ENCODE data around the gene SRGAP1.

The SRGAP1 gene

GRCh38 chr12:63934936-63935335 is 90.4 kb downstream of the SRGAP1 start:
- no peak for DNase-seq (ENCODE audit: low read depth in 1 of 2, low spot score in 1 of 2)

DNA sequence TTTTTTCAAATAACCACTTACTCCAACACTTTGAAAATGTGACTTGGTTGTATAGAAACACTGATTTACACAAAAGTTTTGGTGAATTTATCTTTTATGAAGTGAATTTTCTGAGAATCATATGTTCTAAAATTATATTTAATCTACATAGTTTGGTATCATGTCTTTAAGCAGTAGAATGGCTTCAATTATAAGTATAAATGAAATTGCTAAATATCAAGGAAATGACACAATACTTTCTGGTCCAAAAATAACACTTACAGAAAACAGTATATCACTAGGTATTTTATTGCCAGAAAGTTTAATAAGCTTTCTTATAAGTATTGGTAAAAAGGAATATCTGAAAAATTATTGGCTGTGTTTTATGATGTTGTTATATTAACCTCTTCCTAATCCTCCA is 90.9 kb downstream of the SRGAP1 start:
- DNase-seq (ENCODE audit: low read depth in 1 of 2, low spot score in 1 of 2) = no peak

DNA sequence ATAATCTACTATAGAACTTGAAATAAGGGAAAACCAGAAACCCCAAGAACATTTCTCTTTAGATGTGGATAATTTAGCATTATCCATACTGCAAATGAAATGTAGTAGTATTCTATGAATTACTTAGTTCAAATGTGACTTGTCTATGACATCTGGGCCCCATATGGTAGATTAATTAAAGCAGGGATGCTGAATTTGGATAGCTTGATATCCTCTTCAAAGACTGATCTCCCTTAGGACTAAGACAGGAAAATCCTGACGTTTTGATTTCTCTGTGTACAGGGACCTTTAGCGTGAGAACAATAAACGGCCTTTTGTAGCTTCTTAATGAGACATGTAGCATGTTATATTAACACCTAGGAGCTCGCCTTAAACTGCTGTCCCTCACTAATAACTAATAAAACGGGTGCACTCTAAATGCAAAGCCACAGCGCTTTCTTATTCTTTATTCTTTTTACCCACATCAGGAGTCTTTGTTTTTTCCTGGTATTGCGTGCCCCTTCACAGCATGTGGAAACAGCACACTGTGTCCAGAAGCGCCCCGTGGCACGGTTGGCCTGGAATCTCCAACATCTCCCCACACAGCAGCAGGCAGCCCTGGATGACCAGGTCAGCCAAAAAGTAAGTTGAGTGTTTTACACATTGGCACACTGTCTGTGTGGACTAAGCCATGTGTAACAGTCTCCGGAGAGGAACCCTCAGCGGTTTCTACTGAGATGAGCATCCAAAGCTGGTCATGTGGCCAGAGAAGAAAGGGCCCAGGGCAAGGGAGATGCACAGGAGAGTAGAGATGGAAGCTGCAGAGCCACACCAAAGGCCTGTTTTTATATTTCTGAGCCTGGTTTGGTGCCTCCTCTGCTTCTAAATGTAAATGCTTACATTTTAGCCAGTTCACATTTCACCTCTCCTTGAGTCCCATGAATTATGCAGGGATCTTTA is 93.1 kb downstream of the SRGAP1 start:
- DNase-seq (ENCODE audit: low read depth in 1 of 2, low spot score in 1 of 2) = no peak

DNA sequence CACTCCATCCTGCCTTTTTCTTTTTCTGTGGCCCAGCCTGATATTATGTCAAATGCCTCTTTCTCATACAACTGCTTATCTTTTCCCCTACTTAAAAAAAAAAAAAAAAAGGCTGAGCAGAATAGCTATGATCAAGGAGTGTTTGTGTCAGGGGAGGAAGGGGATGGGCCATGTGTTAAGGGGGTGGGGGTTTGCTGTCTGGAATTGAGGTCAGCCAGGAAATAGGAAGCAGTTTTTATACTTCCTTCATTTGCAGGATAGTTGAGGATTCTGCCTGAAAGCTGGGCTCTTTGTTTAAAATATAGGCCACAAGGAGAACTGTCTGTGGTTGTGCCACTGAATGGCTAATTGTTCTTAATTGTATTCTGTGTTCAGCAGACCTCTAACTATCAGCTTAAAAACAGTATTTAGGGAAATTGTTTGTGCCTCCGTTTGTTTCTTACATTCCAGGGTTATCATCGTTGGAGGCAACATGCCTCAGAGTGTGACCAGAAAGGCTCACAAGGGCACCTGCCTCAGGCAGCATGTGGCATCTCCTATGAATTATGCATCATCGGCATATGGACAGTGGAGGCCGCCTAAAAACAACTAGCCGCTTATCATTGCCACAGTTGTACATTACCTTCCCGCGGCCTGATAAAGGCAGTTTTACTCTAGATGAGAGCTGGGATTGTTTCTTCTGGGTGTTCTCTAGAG is 96.0 kb downstream of the SRGAP1 start:
- no peak for DNase-seq (ENCODE audit: low read depth in 1 of 2, low spot score in 1 of 2)

DNA sequence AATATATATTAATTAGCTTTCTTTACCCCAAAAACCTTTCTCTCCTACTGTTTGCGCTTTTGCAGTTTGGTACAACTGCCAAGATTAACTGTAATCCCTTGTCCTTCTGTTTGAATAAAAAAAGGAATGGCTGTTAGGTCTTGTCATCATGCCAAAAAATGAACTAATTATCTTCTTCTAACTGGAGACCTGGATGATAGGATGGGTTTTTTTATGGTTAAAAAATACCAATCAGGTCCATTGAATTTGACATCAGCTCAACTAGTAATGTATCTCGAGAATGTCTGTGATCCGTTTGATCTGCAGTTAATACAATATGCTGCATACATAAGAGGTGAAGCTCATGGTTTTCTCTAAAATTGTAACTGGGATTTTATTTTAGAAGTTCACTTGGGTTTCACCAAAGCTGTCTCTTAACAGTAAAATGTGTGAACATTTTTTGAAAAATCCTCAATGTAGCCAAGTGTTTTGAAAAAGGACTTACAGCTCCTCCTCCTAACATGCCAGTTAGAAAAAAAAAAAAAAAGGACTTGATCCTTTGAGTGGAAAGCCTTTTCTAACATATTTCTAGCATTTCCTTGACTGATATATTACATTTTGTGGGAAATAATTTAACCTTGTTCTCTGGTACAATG is 96.8 kb downstream of the SRGAP1 start:
- no peak for DNase-seq (ENCODE audit: low read depth in 1 of 2, low spot score in 1 of 2)

- no peak for DNase-seq (ENCODE audit: low read depth in 1 of 2, low spot score in 1 of 2)
These were observed 97.4 kb downstream of the SRGAP1 start for GRCh38 chr12:63941879-63942278.

- no peak for DNase-seq (ENCODE audit: low read depth in 1 of 2, low spot score in 1 of 2)
These were observed 98.2 kb downstream of the SRGAP1 start for GRCh38 chr12:63942464-63943241.

GRCh38 chr12:63944034-63944579 is 99.6 kb downstream of the SRGAP1 start:
- DNase-seq (ENCODE audit: low read depth in 1 of 2, low spot score in 1 of 2) = no peak

DNA sequence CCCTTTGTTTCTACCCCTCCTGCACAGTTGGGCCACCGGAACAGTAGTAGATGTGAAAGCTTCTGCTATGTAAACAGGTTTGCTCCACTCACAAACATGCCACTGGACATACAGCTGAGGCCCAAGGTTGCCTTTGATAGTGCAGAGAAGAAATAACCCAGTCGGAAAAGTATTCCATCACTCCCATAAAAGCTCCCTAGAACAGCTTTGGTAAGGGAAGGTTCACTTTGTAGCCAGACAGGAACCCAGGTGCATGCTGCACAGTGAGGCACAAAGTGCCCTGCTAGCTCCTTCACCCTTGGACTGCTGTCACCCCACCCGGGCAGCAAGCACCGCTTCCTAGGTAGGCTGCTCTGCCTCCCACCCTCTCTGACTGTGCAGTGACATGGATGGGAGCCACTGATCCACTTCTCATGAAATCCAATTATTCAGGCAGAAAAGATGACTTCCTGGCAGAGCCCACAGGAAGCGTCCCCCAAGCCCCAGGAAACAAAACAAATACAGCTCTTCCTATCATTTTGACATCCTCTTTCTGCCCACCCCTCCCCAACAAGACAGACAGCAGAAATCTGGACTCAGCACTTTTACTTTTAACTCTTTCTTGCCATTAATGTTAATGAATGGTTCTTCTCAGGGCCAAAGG is 100.2 kb downstream of the SRGAP1 start:
- no peak for DNase-seq (ENCODE audit: low read depth in 1 of 2, low spot score in 1 of 2)

DNA sequence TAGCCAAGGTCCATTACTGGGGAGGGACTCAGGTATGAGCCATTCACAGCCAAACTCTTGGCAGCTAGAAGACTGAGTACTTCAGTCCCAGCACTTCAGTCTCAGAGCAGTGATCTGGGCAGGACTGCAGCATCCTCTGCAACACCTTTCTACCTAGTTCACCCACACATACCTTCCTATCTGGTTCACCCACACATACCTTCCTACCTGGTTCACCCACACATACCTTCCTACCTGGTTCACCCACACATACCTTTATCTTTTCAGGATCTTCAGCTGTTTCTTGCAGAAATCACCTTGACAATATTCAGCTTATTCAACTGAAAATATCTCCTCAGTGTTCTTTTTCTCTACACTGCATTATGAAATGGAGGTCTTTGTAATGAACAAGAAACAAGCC is 101.3 kb downstream of the SRGAP1 start:
- DNase-seq (ENCODE audit: low read depth in 1 of 2, low spot score in 1 of 2) = no peak

DNA sequence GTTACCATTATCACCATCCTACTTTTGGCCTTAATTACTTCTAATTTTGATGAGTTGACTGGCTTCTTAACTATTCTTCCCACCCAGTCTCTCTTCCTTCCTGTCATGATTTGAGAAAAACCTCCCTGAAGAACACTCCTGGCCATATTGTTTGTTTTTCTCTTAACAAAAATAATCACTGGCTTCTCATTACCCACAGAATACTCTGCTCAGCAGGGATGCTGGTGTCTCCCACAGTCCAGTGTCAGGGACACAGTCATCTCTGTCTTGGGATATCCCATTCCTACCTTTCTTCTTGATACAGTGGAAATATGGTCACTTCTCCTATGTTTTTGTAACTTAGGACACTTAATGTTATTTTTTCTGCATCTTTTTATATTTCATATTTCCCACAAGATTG is 103.7 kb downstream of the SRGAP1 start:
- no peak for DNase-seq (ENCODE audit: low read depth in 1 of 2, low spot score in 1 of 2)

DNA sequence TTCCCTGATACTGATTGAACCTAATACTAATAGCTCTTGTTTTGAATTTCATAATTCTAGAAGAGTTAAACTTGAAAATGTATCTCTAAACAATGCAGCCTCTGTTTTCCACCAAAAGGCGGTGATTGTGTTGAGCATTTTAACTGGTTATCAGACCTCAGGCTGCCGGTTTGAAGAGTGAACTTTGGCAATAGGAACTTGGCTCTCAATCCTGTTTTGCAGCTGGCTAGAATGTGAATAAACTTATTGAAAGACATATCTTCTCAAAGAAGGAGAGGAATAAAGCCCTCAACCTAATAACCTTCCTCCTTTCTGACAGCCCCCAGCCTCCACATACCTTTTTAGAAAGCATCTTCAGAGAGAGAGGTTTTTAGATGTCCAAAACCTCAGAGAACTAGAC is 105.4 kb downstream of the SRGAP1 start:
- DNase-seq (ENCODE audit: low read depth in 1 of 2, low spot score in 1 of 2) = no peak

GRCh38 chr12:63952995-63953394 is 108.5 kb downstream of the SRGAP1 start:
- DNase-seq (ENCODE audit: low read depth in 1 of 2, low spot score in 1 of 2) = no peak

DNA sequence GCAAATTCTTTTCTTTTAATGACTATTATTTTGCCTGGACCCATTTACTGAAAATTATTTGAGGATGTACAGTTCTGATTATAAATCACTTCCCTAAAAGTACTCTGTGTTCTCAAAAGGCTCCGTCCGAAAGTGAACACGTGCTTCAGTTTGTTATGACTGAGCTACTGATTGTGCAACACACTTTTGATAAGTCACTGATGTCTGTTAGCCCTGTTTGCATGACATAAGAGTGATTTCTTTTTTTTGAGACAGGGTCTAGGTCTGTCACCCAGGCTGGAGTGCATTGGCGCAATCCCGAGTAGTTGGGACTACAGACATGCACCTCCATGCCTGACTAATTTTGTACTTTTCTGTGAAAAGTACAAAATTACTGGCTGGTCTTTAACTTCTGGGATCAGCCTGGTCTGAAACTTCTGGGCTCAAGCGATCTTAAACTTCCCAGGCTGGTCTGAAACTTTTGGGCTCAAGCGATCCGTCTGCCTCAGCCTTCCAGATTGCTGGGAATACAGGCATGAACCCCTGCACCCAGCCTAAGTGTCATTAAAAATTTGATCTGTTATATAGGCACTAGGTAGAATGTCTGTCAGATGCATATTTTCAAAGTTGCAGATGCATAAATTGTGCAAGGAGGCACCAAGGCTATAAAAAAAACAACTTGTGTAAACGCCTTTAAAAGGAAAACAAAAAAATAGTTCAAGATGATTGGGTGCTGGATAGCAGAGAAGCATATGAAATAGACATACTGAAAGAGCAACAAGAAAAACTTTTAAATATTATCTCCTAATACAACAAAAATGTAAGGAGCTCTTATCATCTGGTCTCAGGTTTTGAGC is 111.5 kb downstream of the SRGAP1 start:
- no peak for DNase-seq (ENCODE audit: low read depth in 1 of 2, low spot score in 1 of 2)

DNA sequence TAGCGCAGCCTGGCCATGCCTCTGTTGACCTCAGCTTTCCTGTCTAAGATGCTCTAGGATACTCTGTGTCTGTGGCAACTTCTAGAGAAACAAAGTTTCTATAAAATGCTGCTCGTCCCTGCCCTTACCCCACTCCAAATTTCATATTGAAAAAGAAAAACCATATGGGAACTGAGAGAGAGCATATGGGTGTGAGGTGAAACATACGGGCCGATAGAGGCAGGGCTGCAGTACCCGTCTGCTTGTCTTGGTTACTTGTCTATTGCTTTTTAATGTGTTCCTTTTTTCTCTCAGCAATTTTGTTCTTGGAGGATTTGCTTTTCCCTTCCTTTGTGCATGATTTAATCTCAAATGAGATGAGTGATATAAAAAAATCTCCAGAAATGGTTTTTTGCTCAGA is 113.0 kb downstream of the SRGAP1 start:
- DNase-seq (ENCODE audit: low read depth in 1 of 2, low spot score in 1 of 2) = no peak

- DNase-seq (ENCODE audit: low read depth in 1 of 2, low spot score in 1 of 2) = no peak
These were observed 114.5 kb downstream of the SRGAP1 start for GRCh38 chr12:63958876-63959580.

DNA sequence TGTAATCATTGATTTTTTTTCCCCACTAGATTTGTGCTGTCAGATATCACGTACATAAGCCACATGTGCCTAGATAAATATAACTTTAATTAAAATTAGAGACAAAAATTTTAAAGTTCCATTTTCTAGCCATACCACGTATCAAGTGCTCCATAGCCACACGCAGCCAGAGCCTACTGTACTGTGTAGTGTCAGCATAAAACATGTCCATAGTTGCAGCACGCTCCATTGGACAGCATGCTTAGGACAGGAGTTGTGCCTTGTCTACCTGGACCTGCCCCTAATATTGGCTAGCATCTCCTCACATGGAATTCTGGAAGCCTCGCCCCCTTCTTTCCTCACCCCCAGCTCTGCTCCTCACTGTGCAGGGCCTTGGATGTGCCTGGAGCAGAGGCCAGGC is 116.5 kb downstream of the SRGAP1 start:
- no peak for DNase-seq (ENCODE audit: low read depth in 1 of 2, low spot score in 1 of 2)

GRCh38 chr12:63961543-63961942 is 117.0 kb downstream of the SRGAP1 start:
- DNase-seq (ENCODE audit: low read depth in 1 of 2, low spot score in 1 of 2) = no peak

DNA sequence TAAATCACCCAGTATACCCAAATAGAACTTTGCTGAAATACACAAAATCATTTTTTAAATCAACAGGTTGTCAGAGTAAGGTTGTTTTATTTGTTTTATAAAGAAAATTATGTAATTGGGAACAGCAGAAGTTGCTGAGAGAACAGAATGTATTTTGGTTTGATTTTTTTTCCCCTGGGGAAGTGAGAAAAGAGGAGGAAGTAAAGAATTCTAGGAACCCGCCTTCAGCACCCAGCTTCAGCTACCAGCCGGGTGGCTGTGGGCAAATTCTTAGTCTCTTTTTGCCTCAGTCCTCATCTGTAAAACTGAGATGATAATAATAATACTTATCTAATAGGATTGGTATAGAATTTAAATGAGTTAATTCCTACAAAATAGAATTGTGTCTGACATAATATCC is 119.4 kb downstream of the SRGAP1 start:
- DNase-seq (ENCODE audit: low read depth in 1 of 2, low spot score in 1 of 2) = no peak

Data from activated CD4-positive, alpha-beta T cell treated with anti-CD3 and anti-CD28 coated beads, Interleukin-2, amount 50 U/mL, for 24 hours (primary cell).